HG02623 (cell line): ENCODE data around the gene APOL2.
"Not testable (repeated sequence)": the region's sequence is repeated elsewhere in the genome, so short reads cannot be mapped to it uniquely, and the experiment has no call there.

Experiments
- ATAC-seq: cut with Tn5 transposase; IDR thresholded peaks from one replicate; pipeline ENCODE4 v1.9.1; 2021; ENCODE audit warnings: moderate library complexity; ENCODE audit not compliant: unreplicated experiment

The APOL2 gene

GRCh38 chr22:36239401-36240171, at the start of gene APOL2:
Gene APOL2 (minus strand): TSS chr22:36239527. CDS start chr22:36233162, 6,365 bp downstream.
- peak; percentile 78 for ATAC-seq

GRCh38 chr22:36288571-36289405, 49.5 kb upstream of the APOL2 start:
- ATAC-seq = no peak

- no peak for ATAC-seq
Observed at GRCh38 chr22:36287881-36288515, 48.7 kb upstream of the APOL2 start.

- no peak for ATAC-seq
Observed at GRCh38 chr22:36286096-36286957, 47.0 kb upstream of the APOL2 start.

GRCh38 chr22:36285545-36285944, 46.2 kb upstream of the APOL2 start:
- ATAC-seq = no peak

- ATAC-seq = no peak
Observed at GRCh38 chr22:36285017-36285416, 45.7 kb upstream of the APOL2 start.

- no peak for ATAC-seq
Observed at GRCh38 chr22:36284171-36284571, 44.8 kb upstream of the APOL2 start.

GRCh38 chr22:36282328-36282831, 43.1 kb upstream of the APOL2 start:
- no peak for ATAC-seq

GRCh38 chr22:36281781-36282327, 42.5 kb upstream of the APOL2 start:
- ATAC-seq = no peak

- ATAC-seq = no peak
Observed at GRCh38 chr22:36280379-36280778, 41.1 kb upstream of the APOL2 start.

GRCh38 chr22:36279219-36279666, 39.9 kb upstream of the APOL2 start:
- ATAC-seq = no peak

- no peak for ATAC-seq
Observed at GRCh38 chr22:36277482-36278291, 38.4 kb upstream of the APOL2 start.

GRCh38 chr22:36274531-36274930, 35.2 kb upstream of the APOL2 start:
- ATAC-seq = no peak

GRCh38 chr22:36271951-36272350, 32.6 kb upstream of the APOL2 start:
- not testable (repeated sequence) for ATAC-seq

- ATAC-seq = not testable (repeated sequence)
Observed at GRCh38 chr22:36271231-36271630, 31.9 kb upstream of the APOL2 start.

GRCh38 chr22:36267896-36268485, 28.7 kb upstream of the APOL2 start:
- ATAC-seq = no peak

GRCh38 chr22:36267058-36267457, 27.7 kb upstream of the APOL2 start:
- no peak for ATAC-seq

GRCh38 chr22:36263886-36264664, 24.7 kb upstream of the APOL2 start:
- not testable (repeated sequence) for ATAC-seq
